Measurements from ENCODE around the gene EPDR1.

Gene EPDR1

DNA sequence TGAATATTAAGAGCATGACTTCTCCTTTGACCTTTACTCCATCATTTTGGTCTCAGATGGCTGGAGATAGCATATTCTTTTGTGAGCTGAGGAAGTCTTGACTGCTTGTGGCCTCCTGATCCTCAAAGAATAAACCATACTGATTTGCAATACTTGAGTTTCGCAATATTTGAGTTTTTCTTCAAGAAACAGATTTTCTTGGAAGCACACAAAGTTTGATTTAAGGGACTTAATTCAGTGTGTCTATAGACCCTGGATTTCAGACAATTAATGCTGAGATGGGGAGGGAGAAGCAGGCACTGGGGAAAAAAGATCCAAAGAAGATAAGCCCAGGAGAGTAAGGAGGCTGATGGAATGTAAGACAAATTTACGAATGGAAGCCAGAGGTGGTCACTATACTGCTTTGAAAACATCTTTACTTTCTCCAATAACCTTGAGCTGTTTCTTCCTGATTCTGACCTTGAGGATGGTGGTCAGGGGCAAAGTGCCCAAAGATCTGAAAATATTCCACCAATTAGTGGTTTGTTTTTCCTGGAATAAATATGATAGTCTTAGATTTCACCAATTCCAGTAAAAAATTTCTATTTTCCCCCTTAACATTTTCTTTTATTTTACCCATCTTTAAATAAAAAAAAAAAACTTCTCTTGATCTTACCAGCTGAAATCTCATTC lies 7.5 kb downstream of the EPDR1 start:
- no peak overlapping the region for H3K27ac ChIP-seq (ENCODE audit: insufficient read depth in 1 of 2, low read depth in 1 of 2, low read length in 2 of 2, poor library complexity in 1 of 2, severe bottlenecking in 2 of 2)
- POLR2A ChIA-PET, result no interaction called here
- peaks cover 0 to 19% (median 8%) of the 10 kb centered on the region in 5 experiments for H3K9me3 ChIP-seq (ENCODE audit: control extremely low read depth in 1 of 5, control insufficient read depth in 4 of 5, insufficient read depth in 2 of 5, low read depth in 1 of 5, low read length in 4 of 5)
- peaks cover 7 to 31% (median 19%) of the 10 kb centered on the region in 4 experiments for H3K36me3 ChIP-seq (ENCODE audit: control insufficient read depth in 4 of 4, insufficient read depth in 4 of 4, low read length in 3 of 4)
- CTCF ChIA-PET, result no interaction called here
- no peaks in the 10 kb centered on the region for H3K27me3 ChIP-seq (replicated peaks in 2 of 5; ENCODE audit: control insufficient read depth in 4 of 5, insufficient read depth in 5 of 5, low read length in 4 of 5)
- no peak overlapping the region for H3K4me3 ChIP-seq (ENCODE audit: control insufficient read depth in 1 of 7, extremely low read depth in 1 of 7, insufficient read depth in 4 of 7, low read depth in 2 of 7, low read length in 6 of 7)
- DNase-seq, result no peak
- H3K4me1 ChIP-seq (ENCODE audit: control extremely low read depth in 1 of 4, control insufficient read depth in 4 of 4, insufficient read depth in 4 of 4, low read length in 3 of 4), result peaks cover 0 to 3% (median 0%) of the 10 kb centered on the region in 4 experiments
- WGBS (ENCODE audit: insufficient coverage), result 100% methylated on average over 1 of the region's 2 CpGs

- ChIA-PET CTCF (interaction anchor here (0.6 to 0.9 kb wide), 2 partner anchors 9 to 12 kb away, joined by 3 to 5 read pairs; partner anchors contain the start of genes EPDR1 and SFRP4), POLR2A (no interaction called here)
- Histone ChIP-seq H3K9me3 (ENCODE audit: control extremely low read depth in 1 of 5, control insufficient read depth in 4 of 5, insufficient read depth in 2 of 5, low read depth in 1 of 5, low read length in 4 of 5) (peaks cover 0 to 19% (median 8%) of the 10 kb centered on the region in 5 experiments), H3K4me1 (ENCODE audit: control extremely low read depth in 1 of 4, control insufficient read depth in 4 of 4, insufficient read depth in 4 of 4, low read length in 3 of 4) (peaks cover 0 to 3% (median 0%) of the 10 kb centered on the region in 4 experiments), H3K4me3 (ENCODE audit: control insufficient read depth in 1 of 7, extremely low read depth in 1 of 7, insufficient read depth in 4 of 7, low read depth in 2 of 7, low read length in 6 of 7) (no peak overlapping the region), H3K27ac (ENCODE audit: insufficient read depth in 1 of 2, low read depth in 1 of 2, low read length in 2 of 2, poor library complexity in 1 of 2, severe bottlenecking in 2 of 2) (no peak overlapping the region), H3K36me3 (ENCODE audit: control insufficient read depth in 4 of 4, insufficient read depth in 4 of 4, low read length in 3 of 4) (peaks cover 7 to 22% (median 14%) of the 10 kb centered on the region in 4 experiments), H3K27me3 (replicated peaks in 2 of 5; ENCODE audit: control insufficient read depth in 4 of 5, insufficient read depth in 5 of 5, low read length in 4 of 5) (no peaks in the 10 kb centered on the region)
- WGBS (ENCODE audit: insufficient coverage), result 98% methylated on average over 3 of the region's 4 CpGs
- DNase-seq, result no peak
Observed at GRCh38 chr7:37928878-37929277, 8.4 kb downstream of the EPDR1 start.

DNA sequence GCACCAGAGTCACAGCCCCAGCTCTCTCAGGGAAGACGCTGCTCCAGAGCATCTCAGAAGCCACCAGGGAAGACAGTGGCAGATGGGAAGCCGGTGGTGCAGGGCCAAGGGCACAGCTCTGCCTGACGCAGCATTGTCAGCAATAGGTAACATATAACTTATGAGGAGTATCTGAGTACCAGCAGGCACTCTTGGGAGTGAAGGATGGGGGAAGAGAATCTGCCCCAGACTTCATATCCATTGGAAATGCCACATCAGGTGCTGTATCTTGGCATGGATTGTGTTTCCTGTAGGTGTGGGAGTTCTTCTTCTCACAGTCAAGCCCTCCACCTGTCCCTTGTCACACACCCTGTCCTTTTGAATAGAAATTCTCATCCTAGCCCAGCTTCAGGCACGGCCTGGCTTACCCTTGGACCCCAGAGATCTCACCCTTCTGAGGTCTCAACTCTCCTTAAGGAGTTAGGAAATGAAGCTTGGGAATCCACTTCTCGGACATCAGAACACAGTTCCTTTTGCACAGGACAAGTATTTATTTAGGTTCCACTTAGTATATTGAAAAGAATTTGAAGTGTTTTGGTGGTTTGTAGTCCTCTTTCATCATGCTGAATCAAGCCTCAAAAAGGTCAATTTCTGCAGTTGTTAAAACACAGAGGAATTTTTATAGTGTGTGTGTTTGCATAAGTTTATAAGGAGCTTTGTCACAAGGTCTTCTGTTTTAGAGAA lies 9.9 kb downstream of the EPDR1 start:
- 100% methylated on average over 5 of the region's 5 CpGs for WGBS (ENCODE audit: insufficient coverage)
- H3K4me1 ChIP-seq (ENCODE audit: control extremely low read depth in 1 of 4, control insufficient read depth in 4 of 4, insufficient read depth in 4 of 4, low read length in 3 of 4), result peaks cover 0 to 3% (median 0%) of the 10 kb centered on the region in 4 experiments
- peaks cover 0 to 17% (median 8%) of the 10 kb centered on the region in 4 experiments for H3K36me3 ChIP-seq (ENCODE audit: control insufficient read depth in 4 of 4, insufficient read depth in 4 of 4, low read length in 3 of 4)
- CTCF ChIA-PET, result interaction anchor here (0.9 to 1.8 kb wide), 3 partner anchors 10 to 20 kb away, joined by 3 to 5 read pairs (median 4); partner anchors contain the start of gene EPDR1
- peaks cover 0 to 14% (median 5%) of the 10 kb centered on the region in 5 experiments for H3K9me3 ChIP-seq (ENCODE audit: control extremely low read depth in 1 of 5, control insufficient read depth in 4 of 5, insufficient read depth in 2 of 5, low read depth in 1 of 5, low read length in 4 of 5)
- no peak for DNase-seq
- no peak overlapping the region for H3K27ac ChIP-seq (ENCODE audit: insufficient read depth in 1 of 2, low read depth in 1 of 2, low read length in 2 of 2, poor library complexity in 1 of 2, severe bottlenecking in 2 of 2)
- POLR2A ChIA-PET, result no interaction called here
- H3K27me3 ChIP-seq (replicated peaks in 2 of 5; ENCODE audit: control insufficient read depth in 4 of 5, insufficient read depth in 5 of 5, low read length in 4 of 5), result no peaks in the 10 kb centered on the region
- no peak overlapping the region for H3K4me3 ChIP-seq (ENCODE audit: control insufficient read depth in 1 of 7, extremely low read depth in 1 of 7, insufficient read depth in 4 of 7, low read depth in 2 of 7, low read length in 6 of 7)

DNA sequence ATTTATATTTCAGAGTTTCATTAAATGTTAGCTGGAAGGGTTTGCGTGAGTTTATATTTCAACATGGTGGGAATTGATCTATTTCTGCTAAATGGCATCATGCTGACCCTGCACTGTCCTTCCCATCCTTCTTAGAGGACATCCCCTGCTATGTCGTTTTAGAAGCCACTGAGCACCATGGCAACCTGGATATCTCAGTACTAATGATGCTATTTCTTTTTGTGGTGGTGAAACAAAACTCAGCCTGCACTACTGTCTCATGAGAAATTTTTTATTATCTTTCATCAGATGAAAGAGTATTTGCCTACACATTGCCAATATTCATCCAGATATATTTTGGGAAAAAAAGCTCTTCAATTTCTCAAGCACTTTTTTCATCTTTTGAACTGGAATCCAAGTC lies 12.1 kb downstream of the EPDR1 start:
- ChIA-PET CTCF (interaction anchor here (0.9 to 1.5 kb wide), 3 partner anchors 12 to 436 kb away, joined by 3 to 5 read pairs (median 5); partner anchors contain the start of gene EPDR1), POLR2A (no interaction called here)
- H3K4me3 ChIP-seq (ENCODE audit: control insufficient read depth in 1 of 7, extremely low read depth in 1 of 7, insufficient read depth in 4 of 7, low read depth in 2 of 7, low read length in 6 of 7), result no peak overlapping the region
- peaks cover 0 to 2% (median 0%) of the 10 kb centered on the region in 4 experiments for H3K4me1 ChIP-seq (ENCODE audit: control extremely low read depth in 1 of 4, control insufficient read depth in 4 of 4, insufficient read depth in 4 of 4, low read length in 3 of 4)
- 88% methylated on average over 1 of the region's 2 CpGs for WGBS (ENCODE audit: insufficient coverage)
- H3K36me3 ChIP-seq (ENCODE audit: control insufficient read depth in 4 of 4, insufficient read depth in 4 of 4, low read length in 3 of 4), result peaks cover 0 to 14% (median 4%) of the 10 kb centered on the region in 4 experiments
- H3K27me3 ChIP-seq (replicated peaks in 2 of 5; ENCODE audit: control insufficient read depth in 4 of 5, insufficient read depth in 5 of 5, low read length in 4 of 5), result no peaks in the 10 kb centered on the region
- peaks cover 0 to 18% (median 0%) of the 10 kb centered on the region in 5 experiments for H3K9me3 ChIP-seq (ENCODE audit: control extremely low read depth in 1 of 5, control insufficient read depth in 4 of 5, insufficient read depth in 2 of 5, low read depth in 1 of 5, low read length in 4 of 5)
- no peak overlapping the region for H3K27ac ChIP-seq (ENCODE audit: insufficient read depth in 1 of 2, low read depth in 1 of 2, low read length in 2 of 2, poor library complexity in 1 of 2, severe bottlenecking in 2 of 2)
- no peak for DNase-seq

DNA sequence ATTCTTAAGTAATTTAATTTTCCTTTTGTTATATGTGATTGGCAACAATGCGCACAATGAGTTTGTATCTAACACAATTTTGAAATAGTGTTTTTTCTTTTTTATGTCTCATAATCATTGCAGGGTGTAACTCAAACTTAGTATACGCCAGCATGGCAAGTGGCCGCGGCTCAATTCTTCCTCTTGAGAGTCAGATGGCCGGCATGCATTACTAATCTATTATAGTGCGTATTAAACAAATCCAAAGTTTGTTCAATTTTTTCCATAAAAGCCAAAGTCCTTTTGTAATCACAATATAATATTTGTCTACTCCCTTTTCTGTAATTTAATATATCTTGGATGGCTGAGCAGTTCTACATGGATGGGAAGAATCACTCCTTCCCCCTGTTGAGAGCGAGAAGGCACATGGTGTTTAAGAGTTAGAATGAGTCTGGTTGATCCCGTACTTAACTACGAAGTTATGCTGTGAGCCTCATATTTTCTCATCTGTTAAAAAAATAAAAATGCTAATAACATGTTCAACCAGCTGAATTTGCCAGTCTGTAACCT lies 12.7 kb downstream of the EPDR1 start:
- H3K4me1 ChIP-seq (ENCODE audit: control extremely low read depth in 1 of 4, control insufficient read depth in 4 of 4, insufficient read depth in 4 of 4, low read length in 3 of 4), result no peaks in the 10 kb centered on the region
- CTCF ChIA-PET, result interaction anchor here (0.9 to 1.5 kb wide), 3 partner anchors 9 to 15 kb away, joined by 4 to 5 read pairs (median 5); partner anchors contain the start of gene EPDR1
- no peaks in the 10 kb centered on the region for H3K27me3 ChIP-seq (replicated peaks in 2 of 5; ENCODE audit: control insufficient read depth in 4 of 5, insufficient read depth in 5 of 5, low read length in 4 of 5)
- H3K9me3 ChIP-seq (ENCODE audit: control extremely low read depth in 1 of 5, control insufficient read depth in 4 of 5, insufficient read depth in 2 of 5, low read depth in 1 of 5, low read length in 4 of 5), result peaks cover 0 to 19% (median 0%) of the 10 kb centered on the region in 5 experiments
- POLR2A ChIA-PET, result no interaction called here
- no peak overlapping the region for H3K4me3 ChIP-seq (ENCODE audit: control insufficient read depth in 1 of 7, extremely low read depth in 1 of 7, insufficient read depth in 4 of 7, low read depth in 2 of 7, low read length in 6 of 7)
- WGBS (ENCODE audit: insufficient coverage), result 100% methylated on average over 3 of the region's 9 CpGs
- DNase-seq, result no peak
- H3K27ac ChIP-seq (ENCODE audit: insufficient read depth in 1 of 2, low read depth in 1 of 2, low read length in 2 of 2, poor library complexity in 1 of 2, severe bottlenecking in 2 of 2), result no peak overlapping the region
- peaks cover 0 to 14% (median 4%) of the 10 kb centered on the region in 4 experiments for H3K36me3 ChIP-seq (ENCODE audit: control insufficient read depth in 4 of 4, insufficient read depth in 4 of 4, low read length in 3 of 4)

- CTCF ChIA-PET, result interaction anchor here (0.5 kb wide), 1 partner anchor 1516 kb away, joined by 3 read pairs; no protein-coding TSS in a partner anchor
- WGBS (ENCODE audit: insufficient coverage), result 99% methylated on average over 11 of the region's 12 CpGs
- POLR2A ChIA-PET, result no interaction called here
- peaks cover 0 to 7% (median 3%) of the 10 kb centered on the region in 4 experiments for H3K4me1 ChIP-seq (ENCODE audit: control extremely low read depth in 1 of 4, control insufficient read depth in 4 of 4, insufficient read depth in 4 of 4, low read length in 3 of 4)
- peaks cover 0 to 9% (median 3%) of the 10 kb centered on the region in 5 experiments for H3K9me3 ChIP-seq (ENCODE audit: control extremely low read depth in 1 of 5, control insufficient read depth in 4 of 5, insufficient read depth in 2 of 5, low read depth in 1 of 5, low read length in 4 of 5)
- no peak overlapping the region for H3K27ac ChIP-seq (ENCODE audit: insufficient read depth in 1 of 2, low read depth in 1 of 2, low read length in 2 of 2, poor library complexity in 1 of 2, severe bottlenecking in 2 of 2)
- no peak for DNase-seq
- H3K27me3 ChIP-seq (replicated peaks in 2 of 5; ENCODE audit: control insufficient read depth in 4 of 5, insufficient read depth in 5 of 5, low read length in 4 of 5), result no peaks in the 10 kb centered on the region
- no peak overlapping the region for H3K4me3 ChIP-seq (ENCODE audit: control insufficient read depth in 1 of 7, extremely low read depth in 1 of 7, insufficient read depth in 4 of 7, low read depth in 2 of 7, low read length in 6 of 7)
- peaks cover 0 to 11% (median 3%) of the 10 kb centered on the region in 4 experiments for H3K36me3 ChIP-seq (ENCODE audit: control insufficient read depth in 4 of 4, insufficient read depth in 4 of 4, low read length in 3 of 4)
Observed at GRCh38 chr7:37942934-37943610, 22.6 kb downstream of the EPDR1 start.

Data from common myeloid progenitor, CD34-positive (primary cell).